Femur (tissue), 1 donor: ENCODE measurements around the gene EMILIN3.

Experiments
- DNase-seq: peaks from one replicate; pipeline ENCODE4 v3.0.0-alpha.2; 2017

EMILIN3 gene

GRCh38 chr20:41342474-41343464 is 23.8 kb downstream of the EMILIN3 start:
- DNase-seq = no peak

GRCh38 chr20:41340327-41341055 is 26.1 kb downstream of the EMILIN3 start, which contains the start of gene LPIN3:
TSS of gene LPIN3 (plus strand) at chr20:41340821. CDS start at chr20:41345804, 4,983 bp downstream.
- DNase-seq = peak; percentile 89

GRCh38 chr20:41339957-41340326 is 26.7 kb downstream of the EMILIN3 start:
- peak; percentile 85 for DNase-seq

- no peak for DNase-seq
These were observed 29.7 kb downstream of the EMILIN3 start for GRCh38 chr20:41336711-41337492.

- DNase-seq = no peak
These were observed 31.0 kb downstream of the EMILIN3 start for GRCh38 chr20:41335591-41335990.

GRCh38 chr20:41334443-41335421 is 31.9 kb downstream of the EMILIN3 start:
- DNase-seq = no peak

GRCh38 chr20:41334036-41334435 is 32.6 kb downstream of the EMILIN3 start:
- no peak for DNase-seq

GRCh38 chr20:41331731-41332130 is 34.9 kb downstream of the EMILIN3 start:
- no peak for DNase-seq

GRCh38 chr20:41330941-41331340 is 35.7 kb downstream of the EMILIN3 start:
- DNase-seq = no peak

- no peak for DNase-seq
These were observed 36.3 kb downstream of the EMILIN3 start for GRCh38 chr20:41330343-41330720.

- peak; percentile 82 for DNase-seq
These were observed 36.9 kb downstream of the EMILIN3 start for GRCh38 chr20:41329435-41330342.

GRCh38 chr20:41327178-41327577 is 39.4 kb downstream of the EMILIN3 start:
- no peak for DNase-seq

GRCh38 chr20:41320976-41321375 is 45.6 kb downstream of the EMILIN3 start:
- no peak for DNase-seq

- no peak for DNase-seq
These were observed 46.2 kb downstream of the EMILIN3 start for GRCh38 chr20:41320441-41320840.

- no peak for DNase-seq
These were observed 48.4 kb downstream of the EMILIN3 start for GRCh38 chr20:41318271-41318649.

GRCh38 chr20:41317546-41318270 is 48.9 kb downstream of the EMILIN3 start, which contains the start of gene ZHX3:
TSS of gene ZHX3 (minus strand) at chr20:41317731. CDS start at chr20:41204916, 112,815 bp downstream.
- DNase-seq = peak; percentile 99

- DNase-seq = peak; percentile 85
These were observed 49.7 kb downstream of the EMILIN3 start for GRCh38 chr20:41316602-41317545.

- no peak for DNase-seq
These were observed 50.6 kb downstream of the EMILIN3 start for GRCh38 chr20:41316051-41316450.

GRCh38 chr20:41314386-41314785 is 52.2 kb downstream of the EMILIN3 start:
- no peak for DNase-seq
